Psoas muscle (tissue), 7 donors: Measurements from ENCODE around the gene INTS7. TPM values are rescaled to one million over a fixed set of nuclear protein-coding genes. Genes with fewer than 3 reads are reported as not detected.

ENCODE experiments used
- polyA plus RNA-seq, 3 donors: library from polyadenylated mRNA; stranded (reverse); fragments of 200-250 nt; gene quantifications; one replicate each; pipeline ENCODE4 v1.2.3, GENCODE V29; 2013
- total RNA-seq, 4 donors: library from RNA; stranded (reverse); fragmentation: NEBNext Ultra II Directional in 2 of 4; extraction: Animal tissue kit (Norgen Biotek cat#: 25700) in 2 of 4; gene quantifications; one replicate each; pipeline versions ENCODE4 v1.2.1 to v1.2.4, GENCODE V29; 2021 to 2023
- donor health status: healthy with polysubstance abuse.
- donor health status: DM: no; HTN: no; CAD: no; lungs with moderate emphysema.
- donor health status: Bipolar disorder and iron deficiency.
- donor health status: healthy.
- donor health status: DM: no; HTN: no; CAD: no.
- donor health status: DM: no; HTN: no; CAD: no.
- donor health status: DM: yes; HTN: yes; CAD: no.

INTS7 gene
- total and polyA plus RNA-seq, 7 donors = 4.4 to 12.7 (median 7.6) TPM

Other genes starting within 250 kb of the INTS7 start
- gene LPGAT1, start 204.8 kb downstream of the INTS7 start, total RNA-seq = 10 to 100 TPM; 19.3 to 26.2 (median 21.7) TPM
- gene LPGAT1, start 204.8 kb downstream of the INTS7 start, polyA plus RNA-seq = 10 to 100 TPM in 1 of 3 donors, 1 to 10 TPM in 2; 6.2 to 12.3 (median 6.8) TPM
- under 1 TPM; 0.12 to 0.40 (median 0.17) TPM for gene DTL, start 191 bp upstream of the INTS7 start, total RNA-seq
- under 1 TPM; 0.19 to 0.72 (median 0.23) TPM for gene DTL, start 191 bp upstream of the INTS7 start, polyA plus RNA-seq
- gene PPP2R5A, start 249.9 kb upstream of the INTS7 start, total RNA-seq = 10 to 100 TPM; 28.5 to 55.1 (median 32.0) TPM
- gene PPP2R5A, start 249.9 kb upstream of the INTS7 start, polyA plus RNA-seq = 10 to 100 TPM; 27.7 to 46.5 (median 28.1) TPM